HCEC 1CT (cell line): ENCODE measurements around the gene TEX38.
"Not testable (repeated sequence)": the region's sequence is repeated elsewhere in the genome, so short reads cannot be mapped to it uniquely, and the experiment has no call there.

ENCODE experiments used
- DNase-seq: peaks from one replicate; pipeline ENCODE4 v3.0.0-alpha.2; 2017

Gene TEX38

DNA sequence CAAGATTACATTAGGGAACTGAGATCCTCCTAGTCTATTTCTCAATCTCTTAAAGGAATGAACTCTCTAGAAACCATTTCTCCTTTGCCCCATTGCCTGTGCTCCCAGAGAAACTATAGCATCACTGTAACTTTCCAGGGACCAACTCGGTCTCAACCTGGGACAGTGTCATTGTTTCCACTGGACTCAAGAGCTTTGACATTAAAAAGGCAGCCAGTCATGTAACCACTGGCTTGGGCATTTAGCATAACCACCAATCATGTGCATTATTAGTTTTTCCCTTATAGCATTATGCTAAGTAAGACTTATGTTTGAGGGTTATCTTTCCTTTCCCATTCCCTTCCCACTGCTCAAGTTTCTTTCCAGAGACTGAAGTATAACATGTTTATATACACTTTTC, 18.2 kb downstream of the TEX38 start:
- no peak for DNase-seq

DNA sequence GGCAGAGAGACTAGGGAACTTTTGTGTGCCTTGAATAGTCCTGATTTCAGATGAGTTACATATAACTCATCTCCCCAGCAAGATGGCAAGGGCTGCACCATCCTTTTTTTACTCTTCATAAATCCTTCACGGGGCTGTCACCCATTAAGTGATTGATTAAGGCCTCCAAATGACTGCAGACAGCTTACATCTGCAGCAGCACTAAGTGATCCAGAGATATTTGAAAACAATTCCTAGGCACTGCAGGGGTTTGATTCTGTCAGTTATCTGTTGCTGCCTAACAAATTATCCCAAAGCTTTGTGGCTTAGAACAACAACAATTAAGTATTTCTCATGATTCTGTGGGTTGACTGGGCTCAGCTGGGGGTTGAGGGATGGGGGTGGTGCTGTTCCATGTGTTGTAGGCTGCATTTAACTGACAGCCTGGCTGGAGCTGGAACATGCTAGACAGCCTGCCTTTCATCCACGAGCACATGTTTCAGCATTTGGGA, 19.3 kb downstream of the TEX38 start:
- no peak for DNase-seq

DNA sequence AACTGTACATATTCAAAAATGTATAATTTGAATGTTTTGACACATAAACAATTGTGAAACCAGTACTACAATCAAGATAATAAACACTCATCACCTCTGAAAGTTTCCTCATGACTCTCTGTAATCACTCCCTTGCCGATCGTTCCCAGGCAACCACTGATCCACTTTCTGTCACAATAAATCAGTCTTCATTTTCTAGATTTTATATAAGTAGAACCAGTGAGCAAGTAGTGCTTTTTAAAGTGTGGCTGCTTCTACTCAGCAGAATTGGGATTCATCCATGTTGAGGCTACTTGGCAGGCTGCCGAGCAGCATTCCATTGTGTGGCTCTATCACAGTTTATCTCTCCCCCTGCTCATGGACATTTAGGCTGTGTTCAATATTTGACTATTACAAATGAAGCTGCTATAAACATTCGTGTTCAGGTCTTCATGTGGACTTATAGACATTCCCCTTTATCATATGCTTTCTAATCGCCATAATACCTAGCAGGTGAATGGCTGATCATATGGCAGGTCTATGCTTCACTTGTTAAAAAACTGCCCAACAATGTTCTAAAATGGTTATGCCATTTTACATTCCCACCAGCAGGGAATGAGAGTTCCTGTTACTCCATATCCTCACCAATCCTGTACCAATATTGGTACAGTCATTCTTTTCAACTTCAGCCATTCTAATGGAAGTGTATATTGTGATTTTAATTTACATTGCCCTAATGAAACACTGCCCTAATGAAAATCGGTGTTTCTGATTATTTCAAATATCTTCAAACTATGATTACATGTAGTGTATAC, 20.5 kb downstream of the TEX38 start:
- DNase-seq: no peak

DNA sequence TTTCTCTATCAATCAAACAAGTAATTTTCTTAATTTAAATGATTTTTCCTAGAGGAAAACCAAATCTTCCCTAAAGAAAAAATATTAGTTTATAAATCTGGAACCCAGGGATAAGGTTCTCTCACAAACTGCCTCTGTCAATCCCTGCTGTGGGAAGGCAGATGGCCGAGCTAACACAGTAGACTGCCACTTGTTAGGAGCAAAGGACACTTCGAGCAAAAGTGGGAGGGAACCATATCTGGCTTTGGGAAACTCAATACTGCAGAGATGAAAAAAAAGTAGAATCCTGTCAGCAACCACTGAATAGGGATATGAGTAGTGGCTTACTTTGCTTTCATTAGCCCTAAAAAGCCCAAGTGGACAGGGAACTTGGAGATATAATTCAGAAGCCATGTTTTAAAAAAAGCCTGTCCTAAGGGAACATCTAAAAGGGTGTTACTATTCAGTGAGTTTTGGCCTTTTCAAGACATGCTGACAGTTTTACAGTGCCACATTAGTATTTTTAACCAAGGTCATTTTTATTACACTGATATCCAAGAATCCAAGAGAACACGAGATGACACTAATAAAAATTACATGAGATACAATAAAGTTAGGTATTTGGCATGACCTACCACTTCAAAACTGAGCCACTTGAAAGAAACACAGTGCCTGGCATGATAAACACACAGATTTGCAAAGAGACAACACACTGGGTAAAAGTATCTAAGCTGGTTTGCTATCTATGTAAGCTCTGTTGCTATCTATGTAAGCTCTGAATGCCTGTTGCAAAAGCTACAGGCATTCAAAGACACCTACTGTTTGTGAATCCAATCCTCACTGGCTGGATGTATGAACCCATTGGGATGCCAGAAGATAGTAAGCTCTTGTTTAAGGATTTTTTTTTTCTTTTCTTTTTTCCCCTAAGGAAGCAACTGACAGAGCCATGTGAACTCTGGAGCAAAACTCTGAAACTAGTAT, 21.4 kb downstream of the TEX38 start:
- DNase-seq: no peak

DNA sequence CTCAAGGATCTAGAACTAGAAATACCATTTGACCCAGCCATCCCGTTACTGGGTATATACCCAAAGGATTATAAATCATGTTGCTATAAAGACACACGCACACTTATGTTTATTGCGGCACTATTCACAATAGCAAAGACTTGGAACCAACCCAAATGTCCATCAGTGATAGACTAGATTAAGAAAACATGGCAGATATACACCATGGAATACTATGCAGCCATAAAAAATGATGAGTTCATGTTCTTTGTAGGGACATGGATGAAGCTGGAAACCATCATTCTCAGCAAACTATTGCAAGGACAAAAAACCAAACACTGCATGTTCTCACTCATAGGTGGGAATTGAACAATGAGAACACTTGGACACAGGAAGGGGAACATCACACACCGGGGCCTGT, 23.0 kb downstream of the TEX38 start:
- DNase-seq: not testable (repeated sequence)

DNA sequence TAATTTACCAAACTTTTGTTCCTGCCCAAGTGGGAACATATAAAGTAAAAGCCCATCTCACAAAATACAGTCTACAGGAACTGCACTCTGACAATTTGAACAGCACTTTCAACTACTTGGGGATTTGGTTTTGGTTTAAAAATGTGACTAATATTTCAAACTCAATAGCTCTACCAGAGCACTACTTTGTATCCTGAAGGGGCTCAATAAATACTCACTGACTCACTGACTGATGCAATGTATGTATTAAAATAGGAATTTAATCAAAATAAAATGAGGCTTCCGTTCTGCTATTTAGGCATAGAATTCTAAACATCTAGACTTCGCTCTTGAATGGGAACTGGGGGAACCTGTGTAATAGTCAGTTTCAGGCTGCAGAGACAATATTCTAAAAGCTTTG, 25.4 kb downstream of the TEX38 start:
- DNase-seq: no peak

DNA sequence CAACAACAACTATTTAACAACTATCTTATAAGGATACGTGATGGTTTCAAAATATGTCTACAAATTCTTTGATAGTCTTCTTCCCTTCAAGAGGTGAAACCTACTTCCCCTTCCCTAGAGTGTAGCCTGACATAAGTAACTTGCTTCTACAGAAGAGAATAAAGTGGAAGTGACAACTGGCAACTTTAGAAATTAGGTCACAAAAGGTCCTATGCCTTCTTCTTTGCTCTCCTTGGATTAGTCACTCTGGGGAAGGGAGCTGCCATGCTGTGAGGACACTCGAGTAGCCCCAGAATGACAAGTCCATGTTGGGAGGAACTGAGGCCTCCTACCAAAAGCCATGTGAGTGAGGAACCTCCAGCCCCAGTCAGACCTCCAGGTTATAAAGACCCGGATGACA, 28.0 kb downstream of the TEX38 start:
- no peak for DNase-seq

DNA sequence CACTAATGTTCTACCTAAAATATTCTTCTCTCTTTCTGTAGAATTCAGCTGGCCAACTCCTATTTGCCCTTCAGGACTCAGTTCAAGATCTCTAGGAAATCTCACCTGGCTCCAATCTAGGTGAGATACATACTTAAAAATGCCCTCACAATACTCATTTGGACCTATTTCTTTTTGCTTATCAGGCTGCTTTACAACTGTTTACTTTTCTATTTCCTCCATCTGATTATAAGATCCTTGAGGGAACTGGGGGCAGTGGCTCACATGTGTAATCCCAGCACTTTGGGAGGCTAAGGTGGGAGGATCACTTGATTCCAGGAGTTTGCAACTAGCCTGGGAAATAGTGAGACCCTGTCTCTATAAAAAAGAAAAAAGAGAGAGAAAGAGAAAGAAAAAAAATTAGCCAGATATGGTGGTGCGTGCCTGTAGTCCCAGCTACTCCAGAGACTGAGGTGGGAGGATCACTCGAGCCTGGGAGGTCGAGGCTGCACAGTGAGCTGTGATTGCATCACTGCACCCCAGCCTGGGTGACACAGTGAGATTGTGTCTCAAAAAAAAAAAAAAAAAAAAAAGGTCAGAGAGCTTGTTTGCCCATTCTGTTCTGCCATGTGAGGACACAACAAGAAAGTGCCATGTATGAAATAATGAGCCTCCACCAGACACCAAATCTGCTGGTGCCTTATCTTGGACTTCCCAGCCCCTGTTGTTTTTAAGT, 32.4 kb downstream of the TEX38 start:
- no peak for DNase-seq

DNA sequence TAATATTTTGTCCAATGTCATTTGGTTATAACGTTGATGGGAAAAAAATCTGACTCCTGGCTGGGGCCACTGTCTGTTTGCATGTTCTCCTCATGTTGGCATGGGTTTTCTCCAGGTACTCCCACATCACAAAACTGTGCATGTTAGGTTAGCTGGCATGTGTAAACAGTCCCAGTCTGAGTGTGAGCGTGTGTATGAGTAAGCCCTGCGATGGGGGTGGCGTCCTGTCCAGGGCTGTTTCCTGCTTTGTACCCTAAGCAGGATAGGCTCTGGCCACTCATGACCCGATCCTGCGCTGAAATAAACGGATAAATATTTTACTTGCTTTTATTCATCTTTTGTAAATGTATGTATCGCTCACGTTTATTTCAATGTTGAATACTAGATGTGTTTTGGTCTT, 33.8 kb downstream of the TEX38 start:
- no peak for DNase-seq

DNA sequence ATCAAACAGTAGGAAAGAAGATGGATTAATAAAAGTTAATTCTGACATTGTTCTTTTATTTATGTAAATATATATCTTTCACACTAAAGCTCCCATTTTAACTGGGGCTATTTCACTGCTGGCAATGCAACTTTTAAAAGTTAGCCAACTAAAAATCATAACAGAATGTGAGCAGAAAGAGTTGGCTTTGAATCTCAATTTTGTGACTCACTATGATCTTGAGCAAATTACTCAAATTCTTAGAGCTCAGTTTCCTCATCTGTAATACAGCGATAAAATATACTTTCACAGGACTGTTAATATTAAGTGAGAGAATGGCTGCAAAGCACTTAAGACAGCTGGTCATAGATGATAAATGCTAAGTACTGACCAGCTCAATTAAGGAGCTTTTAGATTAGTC, 36.5 kb downstream of the TEX38 start:
- DNase-seq: no peak

DNA sequence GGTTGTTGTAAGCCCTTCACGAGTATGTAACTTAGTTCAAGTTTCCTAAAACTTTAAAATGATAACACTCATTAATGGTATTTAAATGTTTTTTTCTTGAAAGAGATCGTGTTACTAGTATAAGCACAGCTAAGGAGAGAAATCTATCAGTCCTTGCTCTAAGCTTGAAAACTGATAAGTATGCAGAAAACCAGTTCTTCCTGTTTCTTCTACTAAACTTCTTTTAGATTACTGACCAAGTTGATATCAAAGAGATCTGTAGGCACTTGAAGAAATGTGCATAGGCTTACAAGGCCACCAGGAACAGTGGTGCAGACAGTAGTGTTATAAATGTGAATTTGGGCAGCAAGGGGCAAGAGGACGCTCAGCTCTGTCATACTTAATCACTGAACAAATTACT, 43.3 kb downstream of the TEX38 start:
- no peak for DNase-seq

DNA sequence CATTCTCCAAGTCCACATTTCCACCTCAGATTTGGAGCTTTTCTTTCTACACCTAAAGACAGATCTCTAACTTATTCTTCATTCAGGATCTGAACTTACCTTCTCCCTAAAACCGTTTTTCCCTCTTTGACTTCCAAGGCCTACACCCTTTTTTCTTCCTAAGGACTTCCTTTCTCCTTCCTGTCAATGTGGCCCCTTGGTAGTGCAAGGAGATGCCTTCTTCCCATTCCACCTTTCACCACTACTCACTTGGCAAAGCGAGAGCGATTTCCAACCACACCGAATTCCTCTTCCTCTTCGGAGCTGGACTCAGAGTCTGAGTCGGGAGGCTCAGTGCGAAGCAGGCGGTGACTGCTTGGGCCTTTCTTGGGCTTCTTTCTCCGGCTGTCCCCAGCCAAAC, 46.0 kb downstream of the TEX38 start:
- DNase-seq: no peak

DNA sequence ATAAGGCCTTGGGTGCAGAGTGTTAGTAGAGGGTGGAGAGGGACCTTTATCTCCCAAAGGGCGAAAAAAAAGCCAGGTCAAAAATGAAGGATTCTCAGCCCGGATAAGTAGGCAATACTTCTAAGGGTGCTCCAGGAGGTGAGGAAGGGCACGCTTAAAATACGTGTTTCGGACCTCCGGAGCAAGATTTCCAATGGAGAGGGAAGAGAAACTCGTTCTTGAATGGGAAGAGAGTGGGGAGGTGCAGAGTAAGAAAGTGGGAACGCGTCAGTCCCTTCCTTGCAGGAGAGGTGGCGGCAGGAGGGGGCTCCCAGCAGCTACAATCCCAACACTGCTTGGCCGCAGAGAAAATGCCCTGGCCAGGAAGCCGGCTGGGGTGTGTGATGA, 46.7 kb downstream of the TEX38 start:
- DNase-seq: no peak

DNA sequence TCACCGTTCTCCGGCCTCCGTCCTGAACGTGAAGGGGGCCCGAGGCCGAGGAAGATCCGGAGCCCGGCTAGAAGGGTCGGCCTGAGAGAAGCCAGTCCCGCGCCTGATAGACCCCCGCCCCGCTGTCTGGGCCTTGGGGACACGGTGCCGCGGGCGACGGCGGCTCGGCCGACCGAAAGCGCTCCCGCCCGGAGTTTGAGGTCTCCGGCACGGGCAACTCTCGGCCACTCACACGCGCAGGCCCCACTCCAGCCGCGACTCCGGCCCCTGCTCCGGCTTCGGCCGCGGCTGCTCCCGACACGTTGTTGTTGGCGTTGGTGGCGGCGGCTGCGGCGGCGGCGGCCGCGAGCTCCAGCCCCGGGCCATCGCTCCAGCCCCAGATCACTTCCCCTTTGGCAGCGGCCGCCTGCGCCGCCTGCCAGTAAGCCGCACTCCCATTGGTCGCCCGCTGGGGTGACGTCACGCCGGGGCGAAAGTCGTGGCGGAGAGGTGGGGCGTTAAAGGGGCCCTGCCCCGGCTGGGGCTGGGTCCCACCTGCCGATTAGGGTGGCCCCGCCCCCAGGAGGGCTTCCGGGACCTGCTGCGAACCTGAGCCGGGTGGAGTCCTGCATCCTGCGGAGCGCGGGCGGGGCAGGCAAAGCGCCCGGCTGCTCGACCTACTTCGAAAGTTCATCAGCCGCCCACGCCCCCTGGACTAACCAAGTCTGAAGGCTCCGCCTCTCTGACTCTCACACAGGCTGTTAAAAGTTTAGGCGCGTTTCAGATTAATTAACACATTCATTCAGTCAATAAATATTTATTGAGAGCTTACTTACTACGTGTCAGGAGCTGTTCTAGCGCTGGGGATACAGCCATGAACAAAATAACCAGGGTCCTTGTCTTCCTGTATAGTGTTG, 47.3 kb downstream of the TEX38 start, which contains the start of gene EFCAB14:
TSS of gene EFCAB14 (minus strand) at position 388 of the 896 bp plus-strand sequence. CDS start 1,027 bp downstream, outside the sequence.
- peak; percentile 83 for DNase-seq

DNA sequence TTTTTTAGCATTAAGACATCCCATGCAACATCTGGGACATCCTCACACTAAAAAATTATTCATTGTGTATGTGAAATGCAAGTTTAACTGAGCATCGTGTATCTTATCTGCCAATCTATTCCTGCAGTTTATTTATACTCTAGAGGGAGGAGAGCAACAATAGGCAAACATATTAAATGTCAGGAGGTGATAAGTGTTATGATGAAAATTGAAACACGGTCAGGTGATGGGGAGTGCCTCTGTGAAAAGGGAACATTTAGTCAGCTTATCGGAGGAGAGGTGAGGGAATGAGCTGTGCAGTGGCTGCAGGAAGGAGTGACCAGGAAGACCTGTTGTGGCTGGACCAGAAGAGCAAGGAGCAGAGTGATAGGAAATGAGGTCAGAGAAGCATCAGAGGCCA, 48.0 kb downstream of the TEX38 start:
- DNase-seq: no peak

DNA sequence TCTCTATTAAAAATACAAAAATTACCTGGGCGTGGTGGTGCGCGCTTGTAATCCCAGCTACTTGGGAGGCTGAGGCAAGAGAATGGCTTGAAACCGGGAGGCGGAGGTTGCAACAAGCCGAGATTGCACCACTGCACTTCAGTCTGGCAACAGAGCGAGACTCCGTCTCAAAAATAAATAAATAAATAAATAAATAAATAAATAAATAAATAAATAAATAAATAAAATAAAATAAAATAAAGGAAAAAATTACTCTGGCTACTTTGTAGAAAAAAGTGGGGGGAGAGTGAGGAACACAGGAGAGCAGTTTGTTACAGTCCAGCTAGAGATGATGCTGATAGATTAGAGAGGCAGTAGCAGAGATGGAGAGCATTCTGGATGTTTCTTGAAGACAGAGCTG, 48.7 kb downstream of the TEX38 start:
- DNase-seq: not testable (repeated sequence)

DNA sequence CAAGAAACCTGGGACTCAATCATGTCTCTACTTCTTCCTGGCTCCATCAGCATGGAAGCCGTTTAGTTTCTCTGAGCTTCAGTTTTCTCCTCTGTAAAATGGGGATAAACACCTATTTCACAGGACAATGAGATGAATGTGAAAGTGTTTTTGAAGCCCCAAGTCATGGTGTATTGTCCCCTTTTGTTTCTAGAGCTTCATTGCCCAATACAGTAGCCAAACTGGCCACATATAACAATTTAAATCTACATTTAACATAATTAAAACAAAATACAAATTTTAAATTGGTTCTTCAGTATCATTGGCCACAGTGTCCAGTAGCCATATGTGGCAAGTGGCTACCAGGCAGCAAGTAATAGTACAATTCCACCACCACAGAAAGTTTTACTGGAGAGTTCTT, 49.5 kb downstream of the TEX38 start:
- DNase-seq: no peak

DNA sequence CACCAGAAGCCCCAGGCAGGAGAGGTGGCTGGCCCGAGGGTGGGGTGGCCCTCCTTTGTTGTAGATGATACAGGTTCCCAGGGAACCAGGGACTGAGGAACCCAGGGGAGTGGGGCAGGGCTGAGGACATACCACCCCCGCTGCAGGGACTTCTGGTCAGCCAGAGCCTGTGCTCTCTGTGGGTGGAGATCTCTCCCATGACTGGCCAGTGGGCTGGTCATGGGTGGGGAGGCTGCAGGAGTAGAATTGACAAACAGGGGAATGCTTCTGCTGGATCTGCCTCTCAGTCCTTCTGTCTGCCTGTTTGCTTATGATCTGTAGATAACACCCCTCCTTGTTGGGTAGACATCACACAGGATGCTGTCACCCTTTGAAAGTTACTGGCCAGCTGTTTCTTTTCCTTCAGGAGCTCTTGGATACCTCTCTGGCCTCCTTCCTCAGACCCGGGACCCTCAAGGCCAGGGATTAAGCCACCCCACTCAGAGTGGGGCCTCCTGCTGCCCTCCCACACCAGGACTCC, 50.1 kb downstream of the TEX38 start:
- DNase-seq: no peak
